IMR-90 (cell line): ENCODE results near the gene EPPIN. TPM values are rescaled to one million over a fixed set of nuclear protein-coding genes. Genes with fewer than 3 reads are reported as not detected.
"Not testable (repeated sequence)": the region's sequence is repeated elsewhere in the genome, so short reads cannot be mapped to it uniquely, and the experiment has no call there.

Experiments used
- ATAC-seq: fragments of 200-7000 bp; cut with Tn5 transposase; 2 replicates; pipeline ENCODE4 v1.9.1; 2020; ENCODE audit warnings: low read depth, mild to moderate bottlenecking, moderate library complexity
- BruUV-seq: library from RNA; stranded (reverse); fragments of 400-500 nt; replicated peaks from 2 replicates; lab custom pipeline; 2021; lab: Mats Ljungman, UMichigan
- CTCF ChIA-PET: fragments of 300-600 bp; formaldehyde crosslinking; extraction: SDS; loops from one replicate; lab custom pipeline; 2021; ENCODE audit warnings: antibody characterized with exemption; lab: Yijun Ruan, JAX
- POLR2A ChIA-PET: fragments of 300-600 bp; sonication (Branson Sonifier 250); formaldehyde crosslinking; loops from one replicate; lab custom pipeline; 2022; ENCODE audit warnings: antibody characterized with exemption; ENCODE audit not compliant: unreplicated experiment; lab: Charles Lee
- DNase-seq: peaks from one replicate; pipeline ENCODE4 v3.0.0; 2013
- H2AFZ ChIP-seq: replicated peaks from 2 replicates; pipeline ENCODE3; 2013; ENCODE audit warnings: low read length, mild to moderate bottlenecking; ENCODE audit not compliant: poor library complexity
- H2AK5ac ChIP-seq: 2 replicates; pipeline ENCODE4 v1.6.1; 2013; ENCODE audit warnings: low read depth, low read length, inconsistent platforms
- H2AK9ac ChIP-seq: replicated peaks from 2 replicates; pipeline ENCODE3; 2013; ENCODE audit warnings: mild to moderate bottlenecking, low read depth, low read length, moderate library complexity; ENCODE audit not compliant: poor library complexity
- H2BK120ac ChIP-seq: 2 replicates; pipeline ENCODE4 v1.6.1; 2013; ENCODE audit warnings: low read depth, low read length, inconsistent platforms
- H2BK15ac ChIP-seq: 3 replicates; pipeline ENCODE4 v1.6.1; 2013; ENCODE audit warnings: low read depth, low read length, inconsistent platforms
- H2BK20ac ChIP-seq: 2 replicates; pipeline ENCODE4 v1.6.1; 2013; ENCODE audit warnings: low read depth, mild to moderate bottlenecking, inconsistent platforms, low read length, moderate library complexity
- H2BK5ac ChIP-seq: 2 replicates; pipeline ENCODE4 v1.6.1; 2013; ENCODE audit warnings: mild to moderate bottlenecking, low read depth, low read length, inconsistent platforms; ENCODE audit not compliant: poor library complexity, severe bottlenecking
- H3K14ac ChIP-seq: replicated peaks from 2 replicates; pipeline ENCODE4 v1.6.1; 2013; ENCODE audit warnings: low read depth, low read length, inconsistent platforms
- H3K18ac ChIP-seq: 2 replicates; pipeline ENCODE4 v1.6.1; 2013; ENCODE audit warnings: low read depth, low read length, control low read depth
- H3K23ac ChIP-seq: 2 replicates; pipeline ENCODE4 v1.6.1; 2013; ENCODE audit warnings: low read depth, low read length, inconsistent platforms
- H3K27ac ChIP-seq: 2 replicates; pipeline ENCODE4 v1.5.1; 2013; ENCODE audit warnings: mild to moderate bottlenecking, control low read depth, low read length; ENCODE audit not compliant: insufficient read depth
- H3K27me3 ChIP-seq: 2 replicates; pipeline ENCODE4 v1.6.1; 2013; ENCODE audit warnings: low read length; ENCODE audit not compliant: control insufficient read depth, insufficient read depth
- H3K36me3 ChIP-seq: 2 replicates; pipeline ENCODE4 v1.6.1; 2013; ENCODE audit warnings: low read length, mixed read lengths; ENCODE audit not compliant: control insufficient read depth, insufficient read depth
- H3K4ac ChIP-seq: 2 replicates; pipeline ENCODE4 v1.6.1; 2013; ENCODE audit warnings: low read depth, low read length, inconsistent platforms
- H3K4me1 ChIP-seq: 2 replicates; pipeline ENCODE4 v1.6.1; 2013; ENCODE audit warnings: low read length, mixed read lengths; ENCODE audit not compliant: control insufficient read depth, insufficient read depth
- H3K4me2 ChIP-seq: 2 replicates; pipeline ENCODE4 v1.6.1; 2013; ENCODE audit warnings: low read depth, mild to moderate bottlenecking, control low read depth, low read length, moderate library complexity
- H3K4me3 ChIP-seq: 2 replicates; pipeline ENCODE4 v1.5.1; 2013; ENCODE audit warnings: low read depth, mild to moderate bottlenecking, control low read depth, low read length, moderate library complexity; ENCODE audit not compliant: insufficient read depth
- H3K56ac ChIP-seq: 2 replicates; pipeline ENCODE4 v1.6.1; 2013; ENCODE audit warnings: low read length, inconsistent platforms; ENCODE audit not compliant: insufficient read depth; ENCODE audit errors: extremely low read depth
- H3K79me1 ChIP-seq, 2 experiments: 2 replicates each; pipeline ENCODE4 v1.6.1; 2013; ENCODE audit warnings: low read length in 2 of 2, inconsistent platforms in 1 of 2, low read depth in 1 of 2
- H3K9ac ChIP-seq: 2 replicates; pipeline ENCODE4 v1.6.1; 2013; ENCODE audit warnings: low read depth, low read length, control low read depth
- H3K9me1 ChIP-seq: 2 replicates; pipeline ENCODE4 v1.6.1; 2013; ENCODE audit warnings: low read length, inconsistent platforms; ENCODE audit not compliant: insufficient read depth
- H3K9me3 ChIP-seq: 2 replicates; pipeline ENCODE4 v1.6.1; 2013; ENCODE audit warnings: low read length; ENCODE audit not compliant: control insufficient read depth, insufficient read depth
- H4K20me1 ChIP-seq: 2 replicates; pipeline ENCODE4 v1.6.1; 2013; ENCODE audit warnings: low read length, inconsistent platforms; ENCODE audit not compliant: insufficient read depth
- H4K5ac ChIP-seq: 2 replicates; pipeline ENCODE4 v1.6.1; 2013; ENCODE audit warnings: mild to moderate bottlenecking, low read depth, low read length, control low read depth
- H4K8ac ChIP-seq, 2 experiments: 2 replicates each; pipeline ENCODE4 v1.6.1; 2013; ENCODE audit warnings: low read depth in 2 of 2, low read length in 2 of 2, control low read depth in 1 of 2, inconsistent platforms in 1 of 2
- H4K91ac ChIP-seq: 2 replicates; pipeline ENCODE4 v1.6.1; 2013; ENCODE audit warnings: low read depth, low read length, inconsistent platforms; ENCODE audit not compliant: insufficient read depth
- BHLHE40 ChIP-seq: fragments of 150-350 bp; IDR thresholded peaks from 2 replicates; pipeline ENCODE4 v1.6.1; 2016; ENCODE audit warnings: mild to moderate bottlenecking, low read depth, low read length
- CEBPB ChIP-seq: IDR thresholded peaks from 2 replicates; pipeline ENCODE4 v1.6.1; 2012; ENCODE audit warnings: low read depth, low read length, improper control_type of control experiment
- MXI1 ChIP-seq: IDR thresholded peaks from 2 replicates; pipeline ENCODE4 v1.6.1; 2012; ENCODE audit warnings: low read depth, mild to moderate bottlenecking, low read length, moderate library complexity, borderline replicate concordance
- WGBS, 2 experiments: methylation state at CpG; one replicate each; pipeline versions ENCODE4 v1.1.5 to v1.1.7; 2013; ENCODE audit warnings: missing lambda C conversion rate in 2 of 2; ENCODE audit not compliant: insufficient read length in 1 of 2; ENCODE audit errors: extremely low coverage in 2 of 2; 5-methylcytosine and 5-hydroxymethylcytosine counted together
- dilution Hi-C: fragments of 300-500 bp; cut with HindIII; formaldehyde crosslinking; loops from one replicate; pipeline ENCODE4 v1.14.3; 2018; ENCODE audit warnings: low sequenced_read_pairs; ENCODE audit not compliant: unreplicated experiment
- in situ Hi-C: fragments of 300-500 bp; cut with MboI; formaldehyde crosslinking; loops from 3 replicates; pipeline ENCODE4 v1.14.3; 2019; ENCODE audit warnings: low sequenced_read_pairs, inconsistent platforms, mixed read lengths
- intact Hi-C: fragments of 100-400 bp; cut with micrococcal nuclease; formaldehyde crosslinking; loops from 2 replicates; pipeline ENCODE4 v1.10.0; 2022
- polyA plus RNA-seq, 3 experiments: library from polyadenylated mRNA; depleted of rRNA; stranded (reverse); fragments of >200 nt; gene quantifications; 2 replicates each; pipeline ENCODE4 v1.2.3, GENCODE V29; 2012; ENCODE audit warnings: low replicate concordance in 1 of 3
- total RNA-seq: library from RNA; depleted of rRNA; stranded (reverse); fragments of >200 nt; gene quantifications from 2 replicates; pipeline ENCODE4 v1.2.3, GENCODE V29; 2012

EPPIN gene
- total and polyA plus RNA-seq, 2 of the 4 experiments (the other 2 are of a cell fraction), result not detected

DNA sequence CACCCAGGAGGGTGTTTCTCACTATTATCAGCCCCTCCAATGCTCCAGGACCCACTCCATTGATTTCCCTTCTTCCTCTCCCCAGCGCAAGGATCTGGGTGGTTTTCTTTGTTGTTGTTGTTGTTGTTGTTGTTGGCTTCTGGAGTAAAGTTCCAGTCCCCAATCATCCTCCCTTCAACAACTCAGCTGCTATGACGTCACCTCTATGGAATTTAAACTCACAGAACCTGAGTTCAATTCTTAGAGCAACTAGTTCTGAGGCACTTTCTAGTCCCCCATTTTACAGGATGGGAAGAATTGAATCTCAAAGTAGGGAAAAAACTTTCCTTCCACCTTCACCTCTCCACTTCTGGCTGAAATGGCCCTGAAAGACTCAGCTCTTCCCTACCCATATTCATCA, 41.6 kb upstream of the EPPIN start:
- dilution Hi-C loops, result no loop called here
- TF ChIP-seq BHLHE40, result no peak
- no peak for TF ChIP-seq MXI1
- no peak for TF ChIP-seq CEBPB
- Histone ChIP-seq H3K27ac (no peak overlapping the region), H3K9ac (no peak overlapping the region), H3K14ac (no peak overlapping the region), H4K8ac (no peak overlapping the region), H2BK5ac (no peak overlapping the region), H3K56ac (no peak overlapping the region), H2BK120ac (no peak overlapping the region), H3K4me2 (no peak overlapping the region), H3K79me1 (no peaks in the 10 kb centered on the region), H3K27me3 (no peaks in the 10 kb centered on the region), H3K23ac (no peak overlapping the region), H3K4me3 (no peak overlapping the region), H2BK20ac (no peak overlapping the region), H3K4me1 (no peaks in the 10 kb centered on the region), H3K9me3 (no peaks in the 10 kb centered on the region), H2AK9ac (no peak overlapping the region), H2BK15ac (no peak overlapping the region), H2AFZ (no peak overlapping the region), H4K5ac (no peak overlapping the region), H3K4ac (no peak overlapping the region), H3K18ac (no peak overlapping the region), H3K36me3 (no peaks in the 10 kb centered on the region), H3K9me1 (no peaks in the 10 kb centered on the region), H4K20me1 (no peaks in the 10 kb centered on the region), H2AK5ac (no peak overlapping the region), H4K91ac (no peak overlapping the region)
- in situ Hi-C loops, result no loop called here
- WGBS, 2 experiments, result no CpG with 5 or more reads among the region's 2 CpGs
- intact Hi-C loops, result no loop called here
- BruUV-seq, result no TSS peak
- ATAC-seq, result no peak
- no peak for DNase-seq
- CTCF ChIA-PET, result no interaction called here
- POLR2A ChIA-PET, result no interaction called here

GRCh38 chr20:45585986-45586385, 38.8 kb upstream of the EPPIN start:
- CTCF ChIA-PET, in situ Hi-C loops, DNase-seq: not testable (repeated sequence)

More at GRCh38 chr20:45585986-45586385, 38.8 kb upstream of the EPPIN start:
- H3K4me1 ChIP-seq, H3K18ac ChIP-seq, H3K36me3 ChIP-seq, H3K4me3 ChIP-seq, H2AK9ac ChIP-seq, BruUV-seq, H3K23ac ChIP-seq, H3K56ac ChIP-seq, H4K20me1 ChIP-seq, H4K91ac ChIP-seq, H3K79me1 ChIP-seq, H2BK20ac ChIP-seq, H3K14ac ChIP-seq, H4K8ac ChIP-seq, H3K4me2 ChIP-seq, H3K9ac ChIP-seq, H2AK5ac ChIP-seq, H2AFZ ChIP-seq, H3K4ac ChIP-seq, H4K5ac ChIP-seq, H2BK15ac ChIP-seq, H2BK120ac ChIP-seq, H2BK5ac ChIP-seq, H3K9me1 ChIP-seq, dilution Hi-C loops, H3K27ac ChIP-seq, intact Hi-C loops, POLR2A ChIA-PET, H3K27me3 ChIP-seq, ATAC-seq, H3K9me3 ChIP-seq: not testable (repeated sequence)
- WGBS, 2 experiments, result 89% methylated on average over 2 of the region's 5 CpGs; no CpG with 5 or more reads in 1 of the 2 experiments
